ENCODE data around the gene COQ10A. TPM values are rescaled to one million over a fixed set of nuclear protein-coding genes. Genes with fewer than 3 reads are reported as not detected.

COQ10A gene
- total and polyA plus RNA-seq, 2 of the 13 experiments (the other 11 are each of a cell fraction or from before 2014, with no cell fraction given): 21.0 to 37.3 TPM

- FAIRE-seq (no peak), DNase-seq (ENCODE audit: low spot score) (no peak), ATAC-seq (no peak)
- no peaks in the 10 kb centered on the region for H3K9me3 ChIP-seq (ENCODE audit: low read length)
- intact Hi-C loops (cut with micrococcal nuclease; ENCODE audit: unreplicated experiment): loop anchor here (2.0 to 5.0 kb wide), 2 partner anchors 35 to 104 kb away; partner anchors contain the start of genes ANKRD52 and ZC3H10
- no TSS peak for BruUV-seq (replicated peaks)
- H3K36me3 ChIP-seq (replicated peaks in 1 of 2; ENCODE audit: control insufficient read depth in 1 of 2, insufficient read depth in 2 of 2, low read length in 2 of 2): no peaks in the 10 kb centered on the region; a peak in 2 of 5 replicates
- TF ChIP-seq ZNF564 (CRISPR knock-in tag; IDR thresholded peaks at IDR 0.05) (no peak), ZBTB20 (CRISPR knock-in tag; IDR thresholded peaks at IDR 0.05; ENCODE audit: borderline replicate concordance, low read depth) (no peak), AGO2 (optimal IDR thresholded peaks at IDR 0.05; ENCODE audit: low read depth, low read length) (peak; percentile 3), LCORL (IDR thresholded peaks at IDR 0.05) (no peak), LCORL (CRISPR knock-in tag; IDR thresholded peaks at IDR 0.05) (0 out of 2 replicates have a peak, but pooled peaks have one; percentile 5), SIN3A (IDR thresholded peaks at IDR 0.05; ENCODE audit: borderline replicate concordance, low read depth, low read length) (0 out of 2 replicates have a peak, but pooled peaks have one; percentile 9), CREB3 (CRISPR knock-in tag; IDR thresholded peaks at IDR 0.05) (no peak), ZNF30 (CRISPR knock-in tag; IDR thresholded peaks at IDR 0.05) (0 out of 2 replicates have a peak, but pooled peaks have one; percentile 2), SIN3B (IDR thresholded peaks at IDR 0.05; ENCODE audit: low read length) (no peak), TMF1 (CRISPR knock-in tag; IDR thresholded peaks at IDR 0.05; ENCODE audit: low read depth) (no peak), ZNF10 (CRISPR knock-in tag; IDR thresholded peaks at IDR 0.05; ENCODE audit: borderline replicate concordance, low read depth) (no peak), ZBTB3 (CRISPR knock-in tag; IDR thresholded peaks at IDR 0.05; ENCODE audit: borderline replicate concordance, low read depth) (0 out of 2 replicates have a peak, but pooled peaks have one; percentile 13), ZNF343 (CRISPR knock-in tag; IDR thresholded peaks at IDR 0.05) (peak; percentile 7; the same call in 1 of the 2 replicates), CREBL2 (CRISPR knock-in tag; IDR thresholded peaks at IDR 0.05; ENCODE audit: borderline replicate concordance) (no peak), ZNF777 (CRISPR knock-in tag; IDR thresholded peaks at IDR 0.05) (no peak), MIXL1 (CRISPR knock-in tag; IDR thresholded peaks at IDR 0.05) (no peak), ZNF142 (CRISPR knock-in tag; IDR thresholded peaks at IDR 0.05) (peak; percentile 79; the same call in 1 of the 2 replicates)
- no peak overlapping the region for H2AFZ ChIP-seq (ENCODE audit: low read length)
- H3K27me3 ChIP-seq (ENCODE audit: control insufficient read depth in 1 of 2, insufficient read depth in 2 of 2, low read length in 2 of 2): no peaks in the 10 kb centered on the region; a peak in 1 of 5 replicates
- H3K79me2 ChIP-seq (ENCODE audit: insufficient read depth, low read length): peaks cover 12% of the 10 kb centered on the region
- H3K4me3 ChIP-seq (replicated peaks in 1 of 3; ENCODE audit: insufficient read depth in 1 of 3, low read depth in 2 of 3, low read length in 3 of 3): peak overlapping the region; percentile 91 to 94 (median 91)
- peak overlapping the region; percentile 90 for H3K9ac ChIP-seq (ENCODE audit: insufficient read depth, low read depth, low read length)
- ChIA-PET POLR2A (interaction anchor here (0.7 to 3.8 kb wide), 26 partner anchors 9 to 1232 kb away, joined by 3 to 96 read pairs (median 10); partner anchors contain the start of genes ANKRD52, CNPY2, COQ10A and CS), CTCF (ENCODE audit: low intra/inter-chr PET ratio, low total read pairs) (interaction anchor here (1.1 to 2.6 kb wide), 3 partner anchors 10 to 95 kb away, joined by 3 to 12 read pairs (median 3); partner anchors contain the start of gene ANKRD52)
- in situ Hi-C loops (cut with HindIII; ENCODE audit: extremely low pct_ligation_motif_present, low pct_unique_long_range_greater_than_20kb): loop anchor here (5.0 kb wide), 1 partner anchor 35 kb away; the partner anchor contains the start of gene ANKRD52
- H3K27ac ChIP-seq (ENCODE audit: extremely low read length, insufficient read depth, low read length): peak overlapping the region; percentile 89
- H3K4me1 ChIP-seq (ENCODE audit: insufficient read depth, low read length): peaks cover 37% of the 10 kb centered on the region
- H4K20me1 ChIP-seq (ENCODE audit: insufficient read depth, low read length): no peaks in the 10 kb centered on the region
- 2% methylated on average over 4 of the region's 4 CpGs for WGBS (ENCODE audit: low lambda C conversion rate)
- H3K4me2 ChIP-seq (ENCODE audit: low read depth, low read length): peak overlapping the region; percentile 95
Measured at GRCh38 chr12:56222531-56222895, 44.2 kb upstream of the COQ10A start.

Measured in HepG2 (cell line).